ENCODE results near the gene ADAMTS14. TPM values are rescaled to one million over a fixed set of nuclear protein-coding genes. Genes with fewer than 3 reads are reported as not detected.

Gene ADAMTS14
- total RNA-seq, 1 donor from 2014 or later, result 0.41 TPM

- FAIRE-seq (no peak), DNase-seq (ENCODE audit: low spot score in 2 of 2) (no peak)
Measured at GRCh38 chr10:70809011-70809611, 136.8 kb downstream of the ADAMTS14 start.

GRCh38 chr10:70809726-70810125, 137.4 kb downstream of the ADAMTS14 start:
- FAIRE-seq (no peak), DNase-seq (ENCODE audit: low spot score in 2 of 2) (no peak)

GRCh38 chr10:70810967-70811366, 138.7 kb downstream of the ADAMTS14 start:
- DNase-seq (ENCODE audit: low spot score in 2 of 2) (no peak), FAIRE-seq (no peak)

- FAIRE-seq, result no peak
Measured at GRCh38 chr10:70811881-70812280, 139.6 kb downstream of the ADAMTS14 start.

More at GRCh38 chr10:70811881-70812280, 139.6 kb downstream of the ADAMTS14 start:
- DNase-seq (ENCODE audit: low spot score in 2 of 2), result peak in 1 of 2 donors; percentile 19

Small RNA genes within 50 kb of the gene (small RNA-seq; reads per million reads assigned to genes)
- gene RPS26P40, result not detected

Other genes with a start within 250 kb of the ADAMTS14 start
- 2.0 TPM for gene NODAL, start 230.8 kb upstream of the ADAMTS14 start, total RNA-seq
- 6.9 TPM for gene PALD1, start 193.7 kb upstream of the ADAMTS14 start, total RNA-seq
- not detected for gene PRF1, start 69.8 kb upstream of the ADAMTS14 start, total RNA-seq
- not detected for gene TBATA, start 112.9 kb downstream of the ADAMTS14 start, total RNA-seq
- 40.4 TPM for gene SGPL1, start 143.4 kb downstream of the ADAMTS14 start, total RNA-seq
- gene PCBD1, start 216.1 kb downstream of the ADAMTS14 start, total RNA-seq, result 12.2 TPM